ENCODE data around the gene LUC7L. TPM values are rescaled to one million over a fixed set of nuclear protein-coding genes. Genes with fewer than 3 reads are reported as not detected.

LUC7L gene
- total RNA-seq, 4 donors from 2014 or later: 47.6 to 118 (median 93.9) TPM

- intact Hi-C loops (cut with DNase I; ENCODE audit: low total_unique reads): no loop called here
- Histone ChIP-seq H3K27me3 (peaks cover 25 to 51% of the 10 kb centered on the region in 2 donors), H3K4me3 (no peak overlapping the region), H3K4me1 (peaks cover 0 to 17% of the 10 kb centered on the region in 2 donors), H3K27ac (no peak overlapping the region), H3K36me3 (no peaks in the 10 kb centered on the region), H3K9me3 (no peaks in the 10 kb centered on the region)
- no peak for DNase-seq
- TF ChIP-seq POLR2A (IDR thresholded peaks at IDR 0.05) (no peak), CTCF (IDR thresholded peaks at IDR 0.05) (no peak)
Measured at GRCh38 chr16:169014-169413, 60.2 kb downstream of the LUC7L start.

GRCh38 chr16:168424-168823 lies 60.8 kb downstream of the LUC7L start:
- intact Hi-C loops (cut with DNase I; ENCODE audit: low total_unique reads): no loop called here
- no peaks in the 10 kb centered on the region for H3K36me3 ChIP-seq
- TF ChIP-seq POLR2A (IDR thresholded peaks at IDR 0.05) (no peak), CTCF (IDR thresholded peaks at IDR 0.05) (no peak)
- peaks cover 0 to 17% of the 10 kb centered on the region in 2 donors for H3K4me1 ChIP-seq
- no peak overlapping the region for H3K4me3 ChIP-seq
- H3K27ac ChIP-seq: no peak overlapping the region
- H3K9me3 ChIP-seq: no peaks in the 10 kb centered on the region
- peaks cover 25 to 51% of the 10 kb centered on the region in 2 donors for H3K27me3 ChIP-seq
- DNase-seq: no peak

- intact Hi-C loops (cut with DNase I; ENCODE audit: low total_unique reads): no loop called here
- no peak overlapping the region for H3K4me3 ChIP-seq
Measured at GRCh38 chr16:167122-167690, 62.0 kb downstream of the LUC7L start.

GRCh38 chr16:166375-167121 lies 62.7 kb downstream of the LUC7L start:
- TF ChIP-seq POLR2A (IDR thresholded peaks at IDR 0.05) (no peak), CTCF (IDR thresholded peaks at IDR 0.05) (no peak)
- H3K4me3 ChIP-seq: no peak overlapping the region

More at GRCh38 chr16:167122-167690, 62.0 kb downstream of the LUC7L start:
- Histone ChIP-seq H3K4me1 (peaks cover 0 to 17% of the 10 kb centered on the region in 2 donors), H3K27ac (no peak overlapping the region), H3K27me3 (peaks cover 25 to 51% of the 10 kb centered on the region in 2 donors), H3K9me3 (no peaks in the 10 kb centered on the region), H3K36me3 (no peaks in the 10 kb centered on the region)
- DNase-seq: no peak
- TF ChIP-seq POLR2A (IDR thresholded peaks at IDR 0.05) (no peak), CTCF (IDR thresholded peaks at IDR 0.05) (no peak)

More at GRCh38 chr16:166375-167121, 62.7 kb downstream of the LUC7L start:
- Histone ChIP-seq H3K9me3 (no peaks in the 10 kb centered on the region), H3K4me1 (peaks cover 0 to 17% of the 10 kb centered on the region in 2 donors), H3K36me3 (no peaks in the 10 kb centered on the region), H3K27me3 (peaks cover 25 to 48% of the 10 kb centered on the region in 2 donors), H3K27ac (no peak overlapping the region)
- no peak for DNase-seq
- intact Hi-C loops (cut with DNase I; ENCODE audit: low total_unique reads): no loop called here

Data from uterus (tissue), 4 donors.